GM12891 (cell line): ENCODE data around the gene SQOR.

Experiments used
- DNase-seq: peaks from one replicate; pipeline ENCODE4 v3.0.0; 2011; ENCODE audit warnings: low spot score; ENCODE audit not compliant: insufficient read length
- FAIRE-seq: peaks from 2 replicates; lab custom pipeline; 2011; peaks lifted over from hg19 to GRCh38; lab: Jason Lieb, UNC
- PAX5 ChIP-seq: IDR thresholded peaks from 2 replicates; pipeline ENCODE4 v1.6.1; 2011; ENCODE audit warnings: low read length, moderate library complexity, mild to moderate bottlenecking; ENCODE audit not compliant: insufficient read depth, severe bottlenecking
- POLR2A ChIP-seq: IDR thresholded peaks from 2 replicates; pipeline ENCODE4 v1.6.1; 2011; ENCODE audit warnings: low read depth, low read length, control low read depth
- POLR2AphosphoS5 ChIP-seq: IDR thresholded peaks from 2 replicates; pipeline ENCODE4 v1.6.1; 2011; ENCODE audit warnings: low read depth, low read length, control low read depth
- POU2F2 ChIP-seq: IDR thresholded peaks from 2 replicates; pipeline ENCODE4 v1.6.1; 2011; ENCODE audit warnings: low read depth, mild to moderate bottlenecking, control low read depth, low read length, moderate library complexity
- SPI1 ChIP-seq: IDR thresholded peaks from 2 replicates; pipeline ENCODE4 v1.6.1; 2011; ENCODE audit warnings: low read depth, low read length, control low read depth
- TAF1 ChIP-seq: IDR thresholded peaks from 2 replicates; pipeline ENCODE4 v1.6.1; 2011; ENCODE audit warnings: low read depth, low read length, control low read depth

The SQOR gene

DNA sequence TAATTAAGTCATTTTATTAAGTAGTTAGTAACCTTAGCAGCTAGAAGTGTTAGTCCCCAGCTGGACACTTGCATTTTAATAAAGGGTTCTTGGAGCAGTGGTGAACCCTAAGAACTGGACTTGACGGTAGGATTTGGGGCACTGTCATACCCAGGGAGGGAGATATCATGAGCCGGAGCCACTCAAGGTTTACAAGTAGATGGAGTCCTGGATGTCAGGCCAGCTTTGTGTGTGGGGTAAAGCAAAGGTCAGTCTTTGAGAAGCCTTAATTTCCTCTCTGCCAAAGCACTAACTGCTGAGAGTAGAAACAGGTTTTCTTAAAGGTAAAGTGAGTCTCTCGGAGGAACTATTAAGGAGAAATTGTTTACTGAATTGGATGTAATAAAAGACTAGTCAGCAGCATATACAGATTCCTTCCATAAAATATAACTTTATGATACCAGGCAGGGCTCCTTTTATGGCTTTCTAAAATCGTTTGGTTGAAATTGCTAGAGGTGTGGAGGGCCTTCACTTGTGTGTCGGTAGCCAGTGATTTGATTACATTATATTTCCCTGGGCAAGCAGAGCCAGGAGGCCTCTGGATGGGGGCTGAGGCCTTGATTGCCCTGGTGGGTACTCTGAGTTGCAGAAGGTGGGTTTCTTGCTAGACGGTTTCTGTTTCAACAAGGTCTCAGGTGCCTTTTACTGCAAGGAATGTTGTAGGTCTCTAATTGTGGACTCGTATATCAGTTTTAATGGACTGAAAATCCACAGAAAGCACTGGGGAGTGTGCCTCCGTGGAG is 23.1 kb downstream of the SQOR start:
- FAIRE-seq (no peak), DNase-seq (no peak)
- TF ChIP-seq PAX5 = no peak
- no peak for TF ChIP-seq SPI1
- TF ChIP-seq POU2F2 = no peak
- TF ChIP-seq TAF1 = no peak
- no peak for TF ChIP-seq POLR2A
- TF ChIP-seq POLR2AphosphoS5 = no peak

DNA sequence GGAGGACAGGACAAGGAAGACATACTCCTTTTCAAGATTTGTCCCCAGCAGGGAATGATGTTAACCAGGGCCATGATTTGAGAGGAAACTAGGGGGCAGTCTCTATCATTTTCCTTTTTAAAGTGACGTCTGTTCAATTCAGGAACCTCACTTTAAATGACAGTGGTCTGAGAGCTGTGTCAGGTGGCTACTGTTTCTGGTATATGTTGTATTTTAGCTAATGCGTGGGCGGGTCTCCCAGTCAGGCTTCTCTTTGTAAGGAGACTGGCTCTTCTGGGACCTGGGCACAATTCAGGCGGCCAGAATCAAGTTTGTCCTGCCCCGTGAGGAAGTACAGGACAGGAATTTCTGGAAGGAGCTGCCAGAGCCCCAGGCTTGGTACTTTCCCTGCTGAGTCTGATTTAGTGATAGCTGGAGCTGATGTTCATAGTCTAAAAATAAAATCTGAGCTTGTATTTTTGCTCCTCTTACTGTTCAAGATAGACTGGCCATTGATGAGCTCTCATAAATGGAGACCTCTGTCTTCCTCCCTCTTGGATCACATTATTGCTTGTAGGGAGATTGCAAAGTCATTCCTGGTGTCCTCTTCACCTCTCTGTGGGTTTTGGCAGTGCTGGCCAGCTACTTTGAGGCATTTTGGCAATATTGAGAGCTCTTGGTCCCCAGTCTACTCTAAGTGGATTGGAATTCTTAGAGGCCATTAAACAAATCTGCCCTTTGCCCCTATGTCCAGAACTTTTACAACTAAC is 25.6 kb downstream of the SQOR start:
- DNase-seq (no peak), FAIRE-seq (no peak)
- TF ChIP-seq POU2F2 (no peak), POLR2A (no peak), TAF1 (no peak), POLR2AphosphoS5 (no peak), SPI1 (no peak), PAX5 (no peak)

DNA sequence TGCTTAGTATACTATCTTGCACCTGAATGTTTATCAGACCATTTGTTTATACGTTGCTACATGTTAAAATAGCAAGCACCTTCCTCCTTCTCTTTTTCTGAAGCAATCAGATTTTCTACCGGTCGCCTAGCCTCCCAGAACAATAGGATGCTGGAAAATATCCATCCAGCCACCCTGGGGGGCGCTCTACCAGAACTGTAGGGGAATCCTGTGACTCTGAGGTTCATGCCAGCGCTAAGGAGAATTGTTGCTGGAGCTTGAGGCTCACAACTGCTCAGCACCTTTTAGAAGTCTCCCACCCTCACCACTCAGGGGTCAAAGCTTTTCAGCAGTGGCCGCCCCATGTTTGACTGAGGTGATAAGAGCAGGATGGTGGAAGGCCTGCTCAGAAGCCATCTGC is 27.5 kb downstream of the SQOR start:
- FAIRE-seq = no peak
- TF ChIP-seq SPI1 (no peak), POLR2AphosphoS5 (no peak), POU2F2 (no peak)

GRCh38 chr15:45664451-45664850 is 29.6 kb downstream of the SQOR start:
- no peak for TF ChIP-seq TAF1
- TF ChIP-seq PAX5 = no peak
- no peak for TF ChIP-seq POLR2A
- no peak for TF ChIP-seq POU2F2
- TF ChIP-seq SPI1 = no peak
- TF ChIP-seq POLR2AphosphoS5 = no peak
- no peak for DNase-seq
- FAIRE-seq = no peak

More for the DNA sequence above, 27.5 kb downstream of the SQOR start:
- no peak for DNase-seq

DNA sequence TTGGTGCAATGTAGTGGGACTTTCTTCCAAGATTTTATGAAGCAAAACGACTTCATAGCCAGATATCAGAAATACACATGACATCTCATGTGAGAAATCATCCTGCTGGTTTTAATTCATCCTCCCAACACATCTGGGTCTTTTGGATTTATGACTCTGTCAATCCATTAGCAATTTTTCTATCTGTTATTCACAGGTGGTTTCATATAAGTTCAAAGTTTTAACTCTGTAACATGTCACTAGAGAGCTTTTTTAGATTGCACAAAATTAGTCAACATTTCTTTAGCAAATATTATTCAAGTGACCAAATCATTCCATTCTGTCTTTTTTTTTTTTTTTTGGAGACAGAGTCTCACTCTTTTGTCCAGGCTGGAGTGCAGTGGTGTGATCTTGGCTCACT is 30.4 kb downstream of the SQOR start:
- FAIRE-seq (no peak), DNase-seq (no peak)
- TF ChIP-seq POLR2AphosphoS5 (no peak), SPI1 (no peak), POU2F2 (no peak)

GRCh38 chr15:45666119-45666875 is 31.5 kb downstream of the SQOR start:
- no peak for DNase-seq
- TF ChIP-seq POLR2A = no peak
- TF ChIP-seq TAF1 = no peak
- TF ChIP-seq POU2F2 = no peak
- TF ChIP-seq SPI1 = no peak
- TF ChIP-seq POLR2AphosphoS5 = no peak
- TF ChIP-seq PAX5 = no peak
- FAIRE-seq = no peak

DNA sequence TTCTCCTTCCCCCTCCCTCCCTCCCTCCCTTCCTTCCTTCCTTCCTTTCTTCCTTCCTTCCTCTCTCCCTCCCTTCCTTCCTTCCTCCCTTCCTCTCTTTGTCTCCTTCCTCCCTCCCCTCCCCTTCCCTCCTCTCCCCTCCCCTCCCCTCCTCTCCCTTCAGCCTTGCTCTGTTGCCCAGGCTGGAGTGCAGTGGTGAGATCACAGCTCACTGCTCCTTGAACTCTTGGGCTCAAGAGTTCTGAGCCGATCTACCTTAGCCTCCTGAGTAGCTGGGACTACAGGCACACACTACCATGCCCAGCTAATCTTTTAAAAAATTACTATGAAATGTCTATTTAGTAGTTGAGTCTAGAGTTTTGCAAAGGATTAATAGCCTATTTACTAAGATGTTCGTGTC is 32.2 kb downstream of the SQOR start:
- FAIRE-seq (no peak), DNase-seq (no peak)
- TF ChIP-seq POLR2A (no peak), TAF1 (no peak), SPI1 (no peak), POU2F2 (no peak), PAX5 (no peak), POLR2AphosphoS5 (no peak)

- TF ChIP-seq POLR2A (no peak), TAF1 (no peak), PAX5 (no peak), POLR2AphosphoS5 (no peak), SPI1 (no peak), POU2F2 (no peak)
- FAIRE-seq (no peak), DNase-seq (no peak)
Measured at GRCh38 chr15:45668386-45668785, 33.6 kb downstream of the SQOR start.

- DNase-seq (no peak), FAIRE-seq (no peak)
- TF ChIP-seq SPI1 = no peak
- no peak for TF ChIP-seq POLR2A
- no peak for TF ChIP-seq POLR2AphosphoS5
- TF ChIP-seq TAF1 = no peak
- TF ChIP-seq PAX5 = no peak
- TF ChIP-seq POU2F2 = no peak
Measured at GRCh38 chr15:45669422-45669821, 34.6 kb downstream of the SQOR start.

DNA sequence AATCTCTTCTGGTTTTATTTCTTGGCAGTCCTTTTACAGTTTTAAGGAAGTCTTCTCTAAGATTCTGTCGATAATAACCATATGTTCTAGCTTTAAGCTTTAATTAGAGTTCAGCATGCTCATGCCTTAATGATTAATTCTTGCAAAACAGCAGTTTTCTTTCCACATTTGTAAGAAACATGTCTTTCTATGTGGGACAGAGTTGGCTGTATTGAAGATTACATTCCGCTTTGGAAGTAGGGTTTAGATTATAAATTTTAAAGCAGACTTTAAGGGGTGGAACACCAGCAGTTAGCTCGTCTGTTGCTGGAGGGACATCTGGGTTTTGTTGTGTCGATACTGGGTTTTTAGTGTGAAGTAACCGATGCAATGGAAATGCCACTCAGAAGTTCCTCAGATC is 35.3 kb downstream of the SQOR start:
- DNase-seq (no peak), FAIRE-seq (no peak)
- TF ChIP-seq POLR2A (no peak), POU2F2 (no peak), TAF1 (no peak), SPI1 (no peak), POLR2AphosphoS5 (no peak), PAX5 (no peak)

GRCh38 chr15:45670511-45670910 is 35.7 kb downstream of the SQOR start:
- no peak for TF ChIP-seq POU2F2
- TF ChIP-seq PAX5 = no peak
- no peak for TF ChIP-seq SPI1
- no peak for TF ChIP-seq POLR2A
- no peak for DNase-seq
- no peak for FAIRE-seq
